ENCODE data around the gene RPL13.
A peak's percentile ranks its signal among the peaks of the same experiment; 100 is the strongest.

Gene RPL13

GRCh38 chr16:89536886-89537548, 23.5 kb upstream of the RPL13 start:
- CTCF ChIA-PET, result interaction anchor here (0.9 kb wide), 1 partner anchor 13 kb away, joined by 4 read pairs; no protein-coding TSS in a partner anchor
- Mint-ChIP-seq H3K27me3 (no peaks in the 10 kb centered on the region), H3K27ac (peak overlapping the region; percentile 24), H3K4me3 (no peak overlapping the region), H3K4me1 (peaks cover 24% of the 10 kb centered on the region), H3K36me3 (peaks cover 46% of the 10 kb centered on the region), H3K9me3 (no peaks in the 10 kb centered on the region)
- no peak for DNase-seq

GRCh38 chr16:89537549-89537925, 22.9 kb upstream of the RPL13 start:
- no peaks in the 10 kb centered on the region for H3K27me3 Mint-ChIP-seq
- peaks cover 42% of the 10 kb centered on the region for H3K36me3 Mint-ChIP-seq
- peaks cover 24% of the 10 kb centered on the region for H3K4me1 Mint-ChIP-seq
- no peak overlapping the region for H3K4me3 Mint-ChIP-seq
- CTCF ChIA-PET, result interaction anchor here (0.9 kb wide), 1 partner anchor 12 kb away, joined by 4 read pairs; no protein-coding TSS in a partner anchor
- no peaks in the 10 kb centered on the region for H3K9me3 Mint-ChIP-seq
- H3K27ac Mint-ChIP-seq, result peak overlapping the region; percentile 19
- DNase-seq, result no peak

- Mint-ChIP-seq H3K9me3 (no peaks in the 10 kb centered on the region), H3K4me3 (no peak overlapping the region), H3K36me3 (peaks cover 34% of the 10 kb centered on the region), H3K4me1 (peaks cover 24% of the 10 kb centered on the region), H3K27me3 (no peaks in the 10 kb centered on the region), H3K27ac (peak overlapping the region; percentile 49)
- no peak for DNase-seq
- CTCF ChIA-PET, result no interaction called here
Measured at GRCh38 chr16:89538286-89538685, 22.2 kb upstream of the RPL13 start.

GRCh38 chr16:89540557-89540956, 19.9 kb upstream of the RPL13 start:
- CTCF ChIA-PET, result interaction anchor here (0.7 kb wide), 1 partner anchor 367 kb away, joined by 3 read pairs; no protein-coding TSS in a partner anchor
- Mint-ChIP-seq H3K4me1 (peaks cover under 1% of the 10 kb centered on the region), H3K9me3 (no peaks in the 10 kb centered on the region), H3K27me3 (no peaks in the 10 kb centered on the region), H3K27ac (no peak overlapping the region), H3K4me3 (no peak overlapping the region), H3K36me3 (peaks cover 19% of the 10 kb centered on the region)
- no peak for DNase-seq

- no peaks in the 10 kb centered on the region for H3K9me3 Mint-ChIP-seq
- peaks cover 20% of the 10 kb centered on the region for H3K36me3 Mint-ChIP-seq
- H3K27ac Mint-ChIP-seq, result no peak overlapping the region
- CTCF ChIA-PET, result no interaction called here
- no peaks in the 10 kb centered on the region for H3K27me3 Mint-ChIP-seq
- no peaks in the 10 kb centered on the region for H3K4me1 Mint-ChIP-seq
- H3K4me3 Mint-ChIP-seq, result no peak overlapping the region
- DNase-seq, result no peak
Measured at GRCh38 chr16:89541792-89542191, 18.7 kb upstream of the RPL13 start.

GRCh38 chr16:89544113-89544512, 16.4 kb upstream of the RPL13 start:
- CTCF ChIA-PET, result no interaction called here

GRCh38 chr16:89544713-89545043, 15.8 kb upstream of the RPL13 start:
- peaks cover 18% of the 10 kb centered on the region for H3K4me1 Mint-ChIP-seq
- H3K27ac Mint-ChIP-seq, result no peak overlapping the region
- H3K27me3 Mint-ChIP-seq, result no peaks in the 10 kb centered on the region
- H3K9me3 Mint-ChIP-seq, result no peaks in the 10 kb centered on the region
- H3K36me3 Mint-ChIP-seq, result peaks cover 25% of the 10 kb centered on the region
- CTCF ChIA-PET, result no interaction called here
- DNase-seq, result no peak
- no peak overlapping the region for H3K4me3 Mint-ChIP-seq

More at GRCh38 chr16:89544113-89544512, 16.4 kb upstream of the RPL13 start:
- Mint-ChIP-seq H3K4me3 (no peak overlapping the region), H3K36me3 (peaks cover 19% of the 10 kb centered on the region), H3K4me1 (peaks cover 13% of the 10 kb centered on the region), H3K9me3 (no peaks in the 10 kb centered on the region), H3K27ac (no peak overlapping the region), H3K27me3 (no peaks in the 10 kb centered on the region)
- no peak for DNase-seq

- no peak overlapping the region for H3K4me3 Mint-ChIP-seq
- H3K4me1 Mint-ChIP-seq, result peaks cover 24% of the 10 kb centered on the region
- no peaks in the 10 kb centered on the region for H3K27me3 Mint-ChIP-seq
- H3K27ac Mint-ChIP-seq, result no peak overlapping the region
- CTCF ChIA-PET, result no interaction called here
- H3K36me3 Mint-ChIP-seq, result peaks cover 24% of the 10 kb centered on the region
- DNase-seq, result no peak
- H3K9me3 Mint-ChIP-seq, result no peaks in the 10 kb centered on the region
Measured at GRCh38 chr16:89545044-89545830, 15.2 kb upstream of the RPL13 start.

GRCh38 chr16:89545831-89546574, 14.5 kb upstream of the RPL13 start:
- Mint-ChIP-seq H3K36me3 (peaks cover 24% of the 10 kb centered on the region), H3K27ac (peak overlapping the region; percentile 3), H3K4me1 (peaks cover 29% of the 10 kb centered on the region), H3K9me3 (no peaks in the 10 kb centered on the region), H3K4me3 (no peak overlapping the region), H3K27me3 (no peaks in the 10 kb centered on the region)
- CTCF ChIA-PET, result no interaction called here
- no peak for DNase-seq

GRCh38 chr16:89546781-89547180, 13.7 kb upstream of the RPL13 start:
- H3K4me1 Mint-ChIP-seq, result peaks cover 29% of the 10 kb centered on the region
- CTCF ChIA-PET, result no interaction called here

GRCh38 chr16:89547291-89547690, 13.2 kb upstream of the RPL13 start:
- H3K9me3 Mint-ChIP-seq, result no peaks in the 10 kb centered on the region
- H3K27ac Mint-ChIP-seq, result peak overlapping the region; percentile 33
- DNase-seq, result no peak
- peaks cover 24% of the 10 kb centered on the region for H3K36me3 Mint-ChIP-seq
- no peak overlapping the region for H3K4me3 Mint-ChIP-seq
- CTCF ChIA-PET, result no interaction called here
- H3K4me1 Mint-ChIP-seq, result peaks cover 29% of the 10 kb centered on the region
- no peaks in the 10 kb centered on the region for H3K27me3 Mint-ChIP-seq

More at GRCh38 chr16:89546781-89547180, 13.7 kb upstream of the RPL13 start:
- Mint-ChIP-seq H3K9me3 (no peaks in the 10 kb centered on the region), H3K4me3 (no peak overlapping the region), H3K27ac (no peak overlapping the region), H3K36me3 (peaks cover 24% of the 10 kb centered on the region), H3K27me3 (no peaks in the 10 kb centered on the region)
- no peak for DNase-seq

- no peak for DNase-seq
- Mint-ChIP-seq H3K9me3 (no peaks in the 10 kb centered on the region), H3K4me1 (peaks cover 29% of the 10 kb centered on the region), H3K27me3 (no peaks in the 10 kb centered on the region), H3K27ac (peak overlapping the region; percentile 95), H3K4me3 (no peak overlapping the region), H3K36me3 (peaks cover 28% of the 10 kb centered on the region)
- CTCF ChIA-PET, result no interaction called here
Measured at GRCh38 chr16:89547860-89548259, 12.6 kb upstream of the RPL13 start.

- H3K27me3 Mint-ChIP-seq, result no peaks in the 10 kb centered on the region
- peak; percentile 30 for DNase-seq
- CTCF ChIA-PET, result interaction anchor here (1.5 to 1.6 kb wide), 3 partner anchors 9 to 17 kb away, joined by 4 to 11 read pairs (median 6); no protein-coding TSS in a partner anchor
- H3K27ac Mint-ChIP-seq, result peak overlapping the region; percentile 95
- H3K4me3 Mint-ChIP-seq, result peak overlapping the region; percentile 16
- H3K9me3 Mint-ChIP-seq, result no peaks in the 10 kb centered on the region
- peaks cover 29% of the 10 kb centered on the region for H3K4me1 Mint-ChIP-seq
- H3K36me3 Mint-ChIP-seq, result peaks cover 28% of the 10 kb centered on the region
Measured at GRCh38 chr16:89548344-89549006, 12.0 kb upstream of the RPL13 start.

Measured in activated naive CD4-positive, alpha-beta T cell treated with anti-CD3 and anti-CD28 coated beads, Interleukin-2, amount 10 ng/mL, durations not matched to agents 7 days and 5 days (primary cell).